Stomach smooth muscle (tissue), 2 donors: ENCODE results near the gene NUDT2.

ENCODE experiments used
- H3K27ac ChIP-seq: one replicate; pipeline ENCODE4 v1.7.0; 2013; ENCODE audit warnings: mild to moderate bottlenecking, low read length, inconsistent platforms
- H3K27me3 ChIP-seq, 2 donors: one replicate each; pipeline ENCODE4 v1.7.0; 2013; ENCODE audit warnings: low read length in 2 of 2; ENCODE audit not compliant: insufficient read depth in 2 of 2, control insufficient read depth in 1 of 2
- H3K36me3 ChIP-seq, 2 donors: one replicate each; pipeline ENCODE4 v1.7.0; 2013; ENCODE audit warnings: low read length in 2 of 2; ENCODE audit not compliant: control insufficient read depth in 2 of 2, insufficient read depth in 2 of 2
- H3K4me1 ChIP-seq: one replicate; pipeline ENCODE4 v1.7.0; 2013; ENCODE audit warnings: low read length; ENCODE audit not compliant: control insufficient read depth, insufficient read depth
- H3K4me3 ChIP-seq, 2 donors: one replicate each; pipeline ENCODE4 v1.7.0; 2013; ENCODE audit warnings: low read length in 2 of 2
- H3K9ac ChIP-seq, 2 donors: one replicate each; pipeline ENCODE4 v1.7.0; 2013; ENCODE audit warnings: low read length in 2 of 2, mild to moderate bottlenecking in 1 of 2
- H3K9me3 ChIP-seq, 2 donors: one replicate each; pipeline ENCODE4 v1.7.0; 2013; ENCODE audit warnings: low read length in 2 of 2; ENCODE audit not compliant: control insufficient read depth in 2 of 2
- donor health status: healthy.
- donor health status: Pancreatic carcinoma.

The NUDT2 gene

DNA sequence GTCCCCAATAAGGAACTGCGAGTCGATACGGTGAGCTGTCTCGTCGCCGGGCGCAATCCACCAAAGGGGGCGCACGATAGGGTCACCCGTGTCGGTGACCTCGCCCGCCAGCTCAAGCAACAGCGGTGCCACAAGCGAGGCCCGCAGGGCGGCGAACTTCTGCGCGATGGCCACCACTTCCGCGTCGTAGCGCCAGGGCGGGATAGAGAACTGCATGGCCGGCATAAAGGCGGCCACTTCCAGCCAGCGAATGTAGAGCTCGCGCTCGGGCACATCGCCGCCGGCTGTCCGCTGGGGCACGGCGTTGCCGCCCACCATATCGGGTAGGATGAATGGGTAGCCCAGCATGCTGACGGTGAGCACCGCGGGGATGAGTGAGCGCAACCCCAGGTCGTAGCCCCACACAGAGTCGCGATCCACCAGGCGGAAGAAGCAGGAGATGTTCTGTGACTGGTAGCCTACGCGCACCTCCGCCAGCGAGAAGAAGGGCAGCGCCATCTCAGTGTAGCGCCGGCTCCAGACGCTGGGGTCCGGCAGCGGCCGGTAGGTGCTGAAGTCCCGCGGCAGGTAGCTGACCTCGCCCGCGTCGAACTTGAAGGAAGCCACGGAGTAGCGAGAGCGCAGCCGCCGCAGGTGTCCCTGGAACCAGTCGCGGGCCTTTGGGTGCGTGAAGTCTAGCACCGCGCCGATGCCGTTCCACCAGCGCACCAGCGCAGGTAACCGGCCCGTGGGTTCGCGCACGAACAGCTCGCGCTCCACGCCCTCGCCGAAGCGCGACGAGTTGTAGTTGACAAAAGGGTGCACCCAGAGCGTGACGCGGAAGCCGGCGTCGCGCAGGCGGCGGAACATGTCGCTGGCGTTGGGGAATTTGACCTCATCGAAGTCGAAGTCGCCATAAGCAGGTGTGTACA is 41.9 kb downstream of the NUDT2 start:
- H3K27ac ChIP-seq = no peak overlapping the region
- H3K9ac ChIP-seq = no peak overlapping the region
- H3K4me1 ChIP-seq = peaks cover 31% of the 10 kb centered on the region
- no peaks in the 10 kb centered on the region for H3K27me3 ChIP-seq
- H3K36me3 ChIP-seq = peaks cover 19 to 32% of the 10 kb centered on the region in 2 donors
- H3K9me3 ChIP-seq = no peaks in the 10 kb centered on the region
- no peak overlapping the region for H3K4me3 ChIP-seq

DNA sequence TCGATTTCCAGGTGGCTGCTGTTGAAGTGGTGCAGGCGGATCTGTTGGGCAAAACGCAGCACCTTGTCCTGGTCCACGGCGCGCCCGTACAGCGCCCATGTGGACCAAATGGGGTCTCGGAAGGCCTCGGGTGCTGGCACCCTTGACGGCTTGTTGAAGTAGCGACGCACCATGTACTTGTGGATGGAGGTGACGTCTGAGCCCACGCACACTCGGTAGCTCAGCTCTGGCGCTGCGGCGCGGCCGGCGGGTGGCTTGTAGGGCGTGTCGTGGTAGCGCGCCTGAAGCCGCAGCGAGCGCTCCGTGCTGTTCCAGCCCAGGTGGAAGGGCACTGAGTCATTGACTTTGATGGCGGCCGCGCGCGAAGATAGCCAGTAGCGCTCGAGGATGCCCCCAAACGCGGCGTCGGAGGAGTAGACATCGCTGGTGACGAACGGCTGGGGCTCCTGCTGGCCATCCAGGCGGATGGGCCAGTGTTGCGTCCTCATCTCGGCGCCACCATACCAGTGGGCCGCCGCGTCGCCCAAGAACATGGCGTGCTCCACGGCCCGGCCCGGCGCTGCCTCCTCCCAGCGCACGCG is 42.6 kb downstream of the NUDT2 start:
- Histone ChIP-seq H3K9ac (no peak overlapping the region), H3K4me1 (peaks cover 33% of the 10 kb centered on the region), H3K27me3 (no peaks in the 10 kb centered on the region), H3K4me3 (no peak overlapping the region), H3K36me3 (peaks cover 19 to 29% of the 10 kb centered on the region in 2 donors), H3K27ac (no peak overlapping the region), H3K9me3 (no peaks in the 10 kb centered on the region)

DNA sequence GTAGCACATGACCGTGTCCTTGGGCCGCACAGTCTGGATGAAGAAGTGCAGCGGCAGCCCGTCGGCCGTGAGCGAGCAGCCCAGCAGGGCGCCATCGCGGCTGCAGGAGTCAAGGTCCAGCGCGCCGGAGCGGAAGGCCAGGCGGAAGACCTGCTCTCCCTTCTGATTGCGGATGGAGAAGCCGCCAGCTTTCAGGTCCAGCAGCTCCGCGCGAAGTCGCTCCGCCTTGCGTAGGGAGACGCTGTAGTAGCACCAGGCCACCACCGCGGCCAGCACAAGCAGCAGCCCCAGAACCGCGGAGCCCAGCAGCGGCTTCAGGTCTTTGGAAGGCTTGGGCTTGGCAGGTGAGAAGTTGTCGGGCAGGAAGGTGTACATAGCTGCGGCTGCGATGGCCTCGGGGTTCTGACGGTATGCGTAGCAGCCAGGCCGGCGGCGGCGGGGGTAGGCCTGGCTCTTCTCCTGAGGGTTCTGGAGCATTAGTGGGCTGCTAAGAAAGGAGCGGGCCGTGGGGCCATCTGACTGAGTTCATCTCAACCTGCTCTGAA is 43.2 kb downstream of the NUDT2 start:
- Histone ChIP-seq H3K36me3 (peaks cover 19 to 29% of the 10 kb centered on the region in 2 donors), H3K27me3 (no peaks in the 10 kb centered on the region), H3K4me1 (peaks cover 38% of the 10 kb centered on the region), H3K27ac (peak overlapping the region; percentile 31), H3K9me3 (no peaks in the 10 kb centered on the region), H3K4me3 (no peak overlapping the region), H3K9ac (no peak overlapping the region)

DNA sequence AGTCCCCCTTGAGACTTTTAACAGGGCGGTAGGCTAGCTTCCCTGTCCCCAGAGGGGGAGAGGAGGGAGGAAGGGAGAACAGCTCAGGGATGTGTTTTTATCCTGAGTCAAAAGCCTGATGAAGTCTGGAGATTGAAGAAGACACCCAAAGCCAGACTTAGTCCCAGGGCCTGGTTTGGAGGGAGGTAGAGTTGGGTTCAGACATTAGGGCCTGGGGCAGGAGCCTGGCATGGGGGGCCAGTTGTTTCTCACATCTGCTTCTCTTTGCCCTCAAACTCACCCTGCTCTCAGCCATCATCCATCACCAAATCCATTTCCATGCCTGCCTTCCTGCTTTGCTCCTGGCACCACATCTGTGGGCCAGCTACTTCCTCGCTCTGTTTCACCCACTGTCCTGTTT is 44.4 kb downstream of the NUDT2 start:
- Histone ChIP-seq H3K27me3 (no peaks in the 10 kb centered on the region), H3K9me3 (no peaks in the 10 kb centered on the region), H3K36me3 (peaks cover 19 to 26% of the 10 kb centered on the region in 2 donors), H3K4me3 (no peak overlapping the region), H3K27ac (no peak overlapping the region), H3K4me1 (peaks cover 38% of the 10 kb centered on the region), H3K9ac (no peak overlapping the region)

- no peak overlapping the region for H3K9ac ChIP-seq
These were observed 45.0 kb downstream of the NUDT2 start for GRCh38 chr9:34374339-34374738.

GRCh38 chr9:34374905-34375552 is 45.7 kb downstream of the NUDT2 start:
- Histone ChIP-seq H3K4me1 (peaks cover 48% of the 10 kb centered on the region), H3K9ac (peak overlapping the region in 1 of 2 donors; percentile 42), H3K27ac (peak overlapping the region; percentile 88), H3K36me3 (peaks cover 11 to 19% of the 10 kb centered on the region in 2 donors), H3K27me3 (no peaks in the 10 kb centered on the region), H3K9me3 (no peaks in the 10 kb centered on the region), H3K4me3 (peak overlapping the region in 1 of 2 donors; percentile 91)

More at GRCh38 chr9:34374339-34374738, 45.0 kb downstream of the NUDT2 start:
- H3K27ac ChIP-seq = peak overlapping the region; percentile 88
- H3K27me3 ChIP-seq = no peaks in the 10 kb centered on the region
- H3K9me3 ChIP-seq = no peaks in the 10 kb centered on the region
- H3K4me3 ChIP-seq = no peak overlapping the region
- peaks cover 44% of the 10 kb centered on the region for H3K4me1 ChIP-seq
- peaks cover 14 to 25% of the 10 kb centered on the region in 2 donors for H3K36me3 ChIP-seq

GRCh38 chr9:34375901-34376595 is 46.7 kb downstream of the NUDT2 start:
- peak overlapping the region; percentile 64 to 89 for H3K9ac ChIP-seq
- peaks cover 55% of the 10 kb centered on the region for H3K4me1 ChIP-seq
- H3K27me3 ChIP-seq = no peaks in the 10 kb centered on the region

DNA sequence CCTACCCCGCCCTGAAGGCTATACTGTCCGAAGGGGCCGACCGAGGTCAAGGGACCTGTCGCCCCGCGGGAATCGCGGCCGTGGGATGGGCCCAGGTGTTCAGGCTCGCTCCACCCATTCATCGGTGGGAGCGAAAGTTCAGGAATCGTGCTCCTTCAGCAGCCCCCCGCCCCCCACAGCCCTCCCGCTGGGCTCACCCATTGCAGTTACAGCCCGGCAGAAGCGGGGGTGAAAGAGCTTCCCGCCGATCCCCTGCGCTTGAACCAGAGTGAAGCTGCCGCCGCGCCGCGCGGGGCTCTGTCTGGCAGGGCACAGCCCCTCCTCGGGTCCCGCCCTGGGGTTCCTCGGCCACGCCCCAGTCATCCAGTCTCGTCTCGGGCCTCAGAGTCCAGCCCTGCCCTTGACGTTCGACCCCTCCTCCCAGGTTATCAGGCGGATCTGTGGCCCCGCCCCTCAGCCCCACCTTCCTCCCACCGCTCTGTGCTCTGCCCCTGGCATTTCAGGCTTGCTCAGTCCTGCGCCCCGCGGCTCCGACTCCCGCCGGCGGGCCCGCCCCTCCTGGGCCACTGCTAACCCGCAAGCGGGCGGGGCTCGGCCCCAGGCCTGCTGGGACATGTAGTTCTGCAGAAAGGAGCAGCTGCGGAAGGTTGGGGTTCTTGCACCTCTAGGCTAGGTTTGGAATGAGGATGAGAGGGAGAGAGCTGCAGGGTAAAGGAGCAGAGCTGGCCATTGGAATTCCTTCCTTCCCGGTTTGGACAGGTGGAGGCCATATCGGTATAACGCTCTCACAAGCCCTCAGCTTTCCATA is 47.4 kb downstream of the NUDT2 start, which contains the start of gene MYORG:
MYORG (minus strand) TSS at position 303 of the 808 bp plus-strand sequence. CDS start 3,955 bp downstream, outside the sequence.
- peak within 1 kb of the TSS; percentile 64 to 89 for H3K9ac ChIP-seq
- H3K27me3 ChIP-seq = no peaks in the 10 kb centered on the region
- H3K36me3 ChIP-seq = peaks cover 2% of the 10 kb centered on the region in 2 donors
- H3K4me3 ChIP-seq = peak within 1 kb of the TSS; percentile 70 to 91
- peaks cover 60% of the 10 kb centered on the region for H3K4me1 ChIP-seq
- no peaks in the 10 kb centered on the region for H3K9me3 ChIP-seq
- peak within 1 kb of the TSS; percentile 88 for H3K27ac ChIP-seq

More at GRCh38 chr9:34375901-34376595, 46.7 kb downstream of the NUDT2 start:
- peaks cover 8 to 9% of the 10 kb centered on the region in 2 donors for H3K36me3 ChIP-seq
- H3K4me3 ChIP-seq = peak overlapping the region; percentile 70 to 91
- no peaks in the 10 kb centered on the region for H3K9me3 ChIP-seq
- H3K27ac ChIP-seq = peak overlapping the region; percentile 88

GRCh38 chr9:34377404-34377746 is 48.0 kb downstream of the NUDT2 start:
- no peaks in the 10 kb centered on the region for H3K36me3 ChIP-seq
- no peaks in the 10 kb centered on the region for H3K9me3 ChIP-seq
- H3K27me3 ChIP-seq = no peaks in the 10 kb centered on the region
- H3K4me3 ChIP-seq = peak overlapping the region; percentile 70 to 91
- peak overlapping the region; percentile 88 for H3K27ac ChIP-seq
- peak overlapping the region; percentile 64 to 84 for H3K9ac ChIP-seq
- H3K4me1 ChIP-seq = peaks cover 60% of the 10 kb centered on the region
